ENCODE results near the gene ZNF20.

Gene ZNF20

DNA sequence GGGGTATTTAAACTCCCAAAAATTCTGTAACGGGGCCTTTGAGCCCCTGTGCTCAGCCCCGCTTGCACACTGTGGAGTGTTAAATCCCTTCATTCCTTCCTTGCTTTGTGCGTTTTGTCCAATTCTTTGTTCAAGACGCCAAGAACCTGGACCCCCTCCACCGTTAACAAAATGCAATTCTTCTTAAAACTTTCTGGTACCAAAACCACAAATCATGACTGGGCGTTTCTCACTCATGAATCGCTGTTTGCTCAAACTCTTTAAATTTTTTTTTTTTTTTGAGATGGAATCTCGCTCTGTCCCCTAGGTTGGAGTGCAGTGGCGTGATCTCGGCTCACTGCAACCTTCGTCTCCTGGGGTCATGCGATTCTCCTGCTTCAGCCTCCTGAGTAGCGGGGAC is 881 bp downstream of the ZNF20 start:
- Histone ChIP-seq H3K27ac (no peak overlapping the region), H3K36me3 (ENCODE audit: control insufficient read depth, insufficient read depth, low read length) (no peaks in the 10 kb centered on the region), H3K4me2 (ENCODE audit: low read length) (peak overlapping the region; percentile 77), H3K9ac (no peak overlapping the region), H2AFZ (peak overlapping the region; percentile 93), H3K27me3 (ENCODE audit: control insufficient read depth, insufficient read depth, low read length) (no peaks in the 10 kb centered on the region), H3K79me2 (no peaks in the 10 kb centered on the region), H3K4me3 (ENCODE audit: low read depth, low read length) (peak overlapping the region; percentile 96), H3K9me3 (ENCODE audit: control insufficient read depth, low read length) (no peaks in the 10 kb centered on the region), H3K4me1 (peaks cover 5% of the 10 kb centered on the region)
- TF ChIP-seq CTCF (IDR thresholded peaks at IDR 0.05): no peak

GRCh38 chr19:12137221-12137940 is 2.8 kb downstream of the ZNF20 start:
- Histone ChIP-seq H3K27ac (no peak overlapping the region), H3K36me3 (ENCODE audit: control insufficient read depth, insufficient read depth, low read length) (peaks cover 5% of the 10 kb centered on the region), H3K9me3 (ENCODE audit: control insufficient read depth, low read length) (no peaks in the 10 kb centered on the region)

DNA sequence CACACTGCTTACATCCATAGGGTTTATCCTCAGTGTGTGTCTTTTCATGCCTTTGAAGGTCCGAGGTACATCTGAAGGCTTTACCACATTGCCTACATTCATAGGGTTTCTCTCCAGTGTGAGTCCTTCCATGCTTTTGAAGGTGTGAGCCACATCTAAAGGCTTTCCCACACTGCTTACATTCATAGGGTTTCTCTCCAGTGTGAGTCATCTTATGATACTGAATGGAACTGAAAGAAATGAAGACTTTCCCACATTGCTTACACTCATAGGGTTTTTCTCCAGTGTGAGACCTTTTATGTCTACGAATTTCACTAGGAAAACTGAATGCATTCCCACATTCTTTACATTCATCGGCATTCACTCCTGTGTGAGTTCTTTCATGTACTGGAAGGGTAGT is 7.1 kb downstream of the ZNF20 start:
- Histone ChIP-seq H3K36me3 (ENCODE audit: control insufficient read depth, insufficient read depth, low read length) (peaks cover 5% of the 10 kb centered on the region), H3K9ac (no peak overlapping the region), H3K27ac (no peak overlapping the region), H3K27me3 (ENCODE audit: control insufficient read depth, insufficient read depth, low read length) (no peaks in the 10 kb centered on the region), H3K4me1 (no peaks in the 10 kb centered on the region), H3K4me2 (ENCODE audit: low read length) (no peak overlapping the region), H2AFZ (no peak overlapping the region), H3K4me3 (ENCODE audit: low read depth, low read length) (no peak overlapping the region), H3K9me3 (ENCODE audit: control insufficient read depth, low read length) (no peaks in the 10 kb centered on the region), H3K79me2 (no peaks in the 10 kb centered on the region)
- no peak for TF ChIP-seq CTCF (IDR thresholded peaks at IDR 0.05)

More at GRCh38 chr19:12137221-12137940, 2.8 kb downstream of the ZNF20 start:
- TF ChIP-seq CTCF (IDR thresholded peaks at IDR 0.05): peak; percentile 18
- Histone ChIP-seq H3K4me3 (ENCODE audit: low read depth, low read length) (no peak overlapping the region), H3K4me1 (peaks cover 5% of the 10 kb centered on the region), H3K9ac (no peak overlapping the region), H3K79me2 (no peaks in the 10 kb centered on the region), H2AFZ (no peak overlapping the region), H3K27me3 (ENCODE audit: control insufficient read depth, insufficient read depth, low read length) (no peaks in the 10 kb centered on the region), H3K4me2 (ENCODE audit: low read length) (no peak overlapping the region)

DNA sequence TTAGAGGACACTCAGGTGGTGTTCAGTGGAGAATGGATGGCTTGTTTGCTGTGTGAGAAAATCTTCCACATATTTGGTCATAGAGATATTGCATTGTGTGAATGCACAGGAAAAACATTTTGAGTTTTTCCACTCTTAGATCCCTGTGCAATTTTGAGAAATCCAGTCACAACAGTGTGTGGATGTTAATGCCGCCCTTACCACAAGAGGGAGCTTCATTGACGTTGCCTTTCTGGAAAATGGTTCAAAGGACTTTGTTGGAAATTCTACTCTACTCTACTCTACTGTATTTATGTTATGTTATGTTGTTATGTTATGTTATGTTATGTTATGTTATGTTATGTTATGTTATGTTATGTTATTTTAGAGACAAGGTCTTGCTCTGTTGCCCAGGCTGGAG is 13.4 kb downstream of the ZNF20 start:
- peak; percentile 53 for TF ChIP-seq CTCF (IDR thresholded peaks at IDR 0.05)
- no peaks in the 10 kb centered on the region for H3K36me3 ChIP-seq (ENCODE audit: control insufficient read depth, insufficient read depth, low read length)

More for the DNA sequence above, 13.4 kb downstream of the ZNF20 start:
- no peak overlapping the region for H3K27ac ChIP-seq
- H3K9ac ChIP-seq: no peak overlapping the region
- H3K4me3 ChIP-seq (ENCODE audit: low read depth, low read length): no peak overlapping the region
- no peaks in the 10 kb centered on the region for H3K9me3 ChIP-seq (ENCODE audit: control insufficient read depth, low read length)
- no peaks in the 10 kb centered on the region for H3K27me3 ChIP-seq (ENCODE audit: control insufficient read depth, insufficient read depth, low read length)
- no peaks in the 10 kb centered on the region for H3K4me1 ChIP-seq
- H3K79me2 ChIP-seq: no peaks in the 10 kb centered on the region
- H3K4me2 ChIP-seq (ENCODE audit: low read length): no peak overlapping the region
- no peak overlapping the region for H2AFZ ChIP-seq
